IMR-90 (cell line): ENCODE data around the gene EBP. TPM values are rescaled to one million over a fixed set of nuclear protein-coding genes. Genes with fewer than 3 reads are reported as not detected.

Experiments used
- ATAC-seq: fragments of 200-7000 bp; cut with Tn5 transposase; 2 replicates; pipeline ENCODE4 v1.9.1; 2020; ENCODE audit warnings: low read depth, mild to moderate bottlenecking, moderate library complexity
- BruUV-seq: library from RNA; stranded (reverse); fragments of 400-500 nt; replicated peaks from 2 replicates; lab custom pipeline; 2021; lab: Mats Ljungman, UMichigan
- CTCF ChIA-PET: fragments of 300-600 bp; formaldehyde crosslinking; extraction: SDS; loops from one replicate; lab custom pipeline; 2021; ENCODE audit warnings: antibody characterized with exemption; lab: Yijun Ruan, JAX
- POLR2A ChIA-PET: fragments of 300-600 bp; sonication (Branson Sonifier 250); formaldehyde crosslinking; loops from one replicate; lab custom pipeline; 2022; ENCODE audit warnings: antibody characterized with exemption; ENCODE audit not compliant: unreplicated experiment; lab: Charles Lee
- DNase-seq: peaks from one replicate; pipeline ENCODE4 v3.0.0; 2013
- H2AFZ ChIP-seq: replicated peaks from 2 replicates; pipeline ENCODE3; 2013; ENCODE audit warnings: low read length, mild to moderate bottlenecking; ENCODE audit not compliant: poor library complexity
- H2AK5ac ChIP-seq: 2 replicates; pipeline ENCODE4 v1.6.1; 2013; ENCODE audit warnings: low read depth, low read length, inconsistent platforms
- H2AK9ac ChIP-seq: replicated peaks from 2 replicates; pipeline ENCODE3; 2013; ENCODE audit warnings: mild to moderate bottlenecking, low read depth, low read length, moderate library complexity; ENCODE audit not compliant: poor library complexity
- H2BK120ac ChIP-seq: 2 replicates; pipeline ENCODE4 v1.6.1; 2013; ENCODE audit warnings: low read depth, low read length, inconsistent platforms
- H2BK15ac ChIP-seq: 3 replicates; pipeline ENCODE4 v1.6.1; 2013; ENCODE audit warnings: low read depth, low read length, inconsistent platforms
- H2BK20ac ChIP-seq: 2 replicates; pipeline ENCODE4 v1.6.1; 2013; ENCODE audit warnings: low read depth, mild to moderate bottlenecking, inconsistent platforms, low read length, moderate library complexity
- H2BK5ac ChIP-seq: 2 replicates; pipeline ENCODE4 v1.6.1; 2013; ENCODE audit warnings: mild to moderate bottlenecking, low read depth, low read length, inconsistent platforms; ENCODE audit not compliant: poor library complexity, severe bottlenecking
- H3K14ac ChIP-seq: replicated peaks from 2 replicates; pipeline ENCODE4 v1.6.1; 2013; ENCODE audit warnings: low read depth, low read length, inconsistent platforms
- H3K18ac ChIP-seq: 2 replicates; pipeline ENCODE4 v1.6.1; 2013; ENCODE audit warnings: low read depth, low read length, control low read depth
- H3K23ac ChIP-seq: 2 replicates; pipeline ENCODE4 v1.6.1; 2013; ENCODE audit warnings: low read depth, low read length, inconsistent platforms
- H3K27ac ChIP-seq: 2 replicates; pipeline ENCODE4 v1.5.1; 2013; ENCODE audit warnings: mild to moderate bottlenecking, control low read depth, low read length; ENCODE audit not compliant: insufficient read depth
- H3K27me3 ChIP-seq: 2 replicates; pipeline ENCODE4 v1.6.1; 2013; ENCODE audit warnings: low read length; ENCODE audit not compliant: control insufficient read depth, insufficient read depth
- H3K36me3 ChIP-seq: 2 replicates; pipeline ENCODE4 v1.6.1; 2013; ENCODE audit warnings: low read length, mixed read lengths; ENCODE audit not compliant: control insufficient read depth, insufficient read depth
- H3K4ac ChIP-seq: 2 replicates; pipeline ENCODE4 v1.6.1; 2013; ENCODE audit warnings: low read depth, low read length, inconsistent platforms
- H3K4me1 ChIP-seq: 2 replicates; pipeline ENCODE4 v1.6.1; 2013; ENCODE audit warnings: low read length, mixed read lengths; ENCODE audit not compliant: control insufficient read depth, insufficient read depth
- H3K4me2 ChIP-seq: 2 replicates; pipeline ENCODE4 v1.6.1; 2013; ENCODE audit warnings: low read depth, mild to moderate bottlenecking, control low read depth, low read length, moderate library complexity
- H3K4me3 ChIP-seq: 2 replicates; pipeline ENCODE4 v1.5.1; 2013; ENCODE audit warnings: low read depth, mild to moderate bottlenecking, control low read depth, low read length, moderate library complexity; ENCODE audit not compliant: insufficient read depth
- H3K56ac ChIP-seq: 2 replicates; pipeline ENCODE4 v1.6.1; 2013; ENCODE audit warnings: low read length, inconsistent platforms; ENCODE audit not compliant: insufficient read depth; ENCODE audit errors: extremely low read depth
- H3K79me1 ChIP-seq, 2 experiments: 2 replicates each; pipeline ENCODE4 v1.6.1; 2013; ENCODE audit warnings: low read length in 2 of 2, inconsistent platforms in 1 of 2, low read depth in 1 of 2
- H3K9ac ChIP-seq: 2 replicates; pipeline ENCODE4 v1.6.1; 2013; ENCODE audit warnings: low read depth, low read length, control low read depth
- H3K9me1 ChIP-seq: 2 replicates; pipeline ENCODE4 v1.6.1; 2013; ENCODE audit warnings: low read length, inconsistent platforms; ENCODE audit not compliant: insufficient read depth
- H3K9me3 ChIP-seq: 2 replicates; pipeline ENCODE4 v1.6.1; 2013; ENCODE audit warnings: low read length; ENCODE audit not compliant: control insufficient read depth, insufficient read depth
- H4K20me1 ChIP-seq: 2 replicates; pipeline ENCODE4 v1.6.1; 2013; ENCODE audit warnings: low read length, inconsistent platforms; ENCODE audit not compliant: insufficient read depth
- H4K5ac ChIP-seq: 2 replicates; pipeline ENCODE4 v1.6.1; 2013; ENCODE audit warnings: mild to moderate bottlenecking, low read depth, low read length, control low read depth
- H4K8ac ChIP-seq, 2 experiments: 2 replicates each; pipeline ENCODE4 v1.6.1; 2013; ENCODE audit warnings: low read depth in 2 of 2, low read length in 2 of 2, control low read depth in 1 of 2, inconsistent platforms in 1 of 2
- H4K91ac ChIP-seq: 2 replicates; pipeline ENCODE4 v1.6.1; 2013; ENCODE audit warnings: low read depth, low read length, inconsistent platforms; ENCODE audit not compliant: insufficient read depth
- BHLHE40 ChIP-seq: fragments of 150-350 bp; IDR thresholded peaks from 2 replicates; pipeline ENCODE4 v1.6.1; 2016; ENCODE audit warnings: mild to moderate bottlenecking, low read depth, low read length
- CEBPB ChIP-seq: IDR thresholded peaks from 2 replicates; pipeline ENCODE4 v1.6.1; 2012; ENCODE audit warnings: low read depth, low read length, improper control_type of control experiment
- FOS ChIP-seq: fragments of 150-350 bp; IDR thresholded peaks from 2 replicates; pipeline ENCODE4 v1.6.1; 2016; ENCODE audit warnings: low read depth, low read length
- MAFK ChIP-seq: IDR thresholded peaks from 2 replicates; pipeline ENCODE4 v1.6.1; 2012; ENCODE audit warnings: low read depth, low read length, improper control_type of control experiment
- MAZ ChIP-seq: IDR thresholded peaks from 2 replicates; pipeline ENCODE4 v1.6.1; 2012; ENCODE audit warnings: low read depth, mild to moderate bottlenecking, low read length, improper control_type of control experiment, moderate library complexity, borderline replicate concordance
- MXI1 ChIP-seq: IDR thresholded peaks from 2 replicates; pipeline ENCODE4 v1.6.1; 2012; ENCODE audit warnings: low read depth, mild to moderate bottlenecking, low read length, moderate library complexity, borderline replicate concordance
- NFE2L2 ChIP-seq: fragments of 150-350 bp; IDR thresholded peaks from 2 replicates; pipeline ENCODE4 v1.6.1; 2016; ENCODE audit warnings: low read depth, mild to moderate bottlenecking, low read length
- POLR2A ChIP-seq: IDR thresholded peaks from 2 replicates; pipeline ENCODE4 v1.6.1; 2012; ENCODE audit warnings: mild to moderate bottlenecking, low read depth, low read length
- RAD21 ChIP-seq: IDR thresholded peaks from 2 replicates; pipeline ENCODE4 v1.6.1; 2012; ENCODE audit warnings: low read length, improper control_type of control experiment
- RCOR1 ChIP-seq: IDR thresholded peaks from 2 replicates; pipeline ENCODE4 v1.6.1; 2012; ENCODE audit warnings: mild to moderate bottlenecking, low read length, improper control_type of control experiment; ENCODE audit not compliant: insufficient replicate concordance
- RFX5 ChIP-seq: IDR thresholded peaks from 2 replicates; pipeline ENCODE4 v1.8.0; 2012; ENCODE audit warnings: low read depth, mild to moderate bottlenecking, low read length, moderate library complexity
- SMC3 ChIP-seq: fragments of 150-350 bp; IDR thresholded peaks from 2 replicates; pipeline ENCODE4 v1.6.1; 2016; ENCODE audit warnings: low read depth, mild to moderate bottlenecking, antibody characterized with exemption, low read length, moderate library complexity
- WGBS, 2 experiments: methylation state at CpG; one replicate each; pipeline versions ENCODE4 v1.1.5 to v1.1.7; 2013; ENCODE audit warnings: missing lambda C conversion rate in 2 of 2; ENCODE audit not compliant: insufficient read length in 1 of 2; ENCODE audit errors: extremely low coverage in 2 of 2; 5-methylcytosine and 5-hydroxymethylcytosine counted together
- dilution Hi-C: fragments of 300-500 bp; cut with HindIII; formaldehyde crosslinking; loops from one replicate; pipeline ENCODE4 v1.14.3; 2018; ENCODE audit warnings: low sequenced_read_pairs; ENCODE audit not compliant: unreplicated experiment
- in situ Hi-C: fragments of 300-500 bp; cut with MboI; formaldehyde crosslinking; loops from 3 replicates; pipeline ENCODE4 v1.14.3; 2019; ENCODE audit warnings: low sequenced_read_pairs, inconsistent platforms, mixed read lengths
- intact Hi-C: fragments of 100-400 bp; cut with micrococcal nuclease; formaldehyde crosslinking; loops from 2 replicates; pipeline ENCODE4 v1.10.0; 2022
- polyA plus RNA-seq, 3 experiments: library from polyadenylated mRNA; depleted of rRNA; stranded (reverse); fragments of >200 nt; gene quantifications; 2 replicates each; pipeline ENCODE4 v1.2.3, GENCODE V29; 2012; ENCODE audit warnings: low replicate concordance in 1 of 3
- total RNA-seq: library from RNA; depleted of rRNA; stranded (reverse); fragments of >200 nt; gene quantifications from 2 replicates; pipeline ENCODE4 v1.2.3, GENCODE V29; 2012
- TF ChIP-seq, protein P1 (sequence below): conservative IDR thresholded peaks from 2 replicates; pipeline ENCODE4 v1.5.1; 2012; ENCODE audit warnings: mild to moderate bottlenecking, low read depth, low read length, improper control_type of control experiment
- TF ChIP-seq, protein P2 (sequence below): fragments of 150-350 bp; IDR thresholded peaks from 2 replicates; pipeline ENCODE4 v1.6.1; 2017; ENCODE audit warnings: mild to moderate bottlenecking, antibody characterized with exemption, low read length, low read depth

Gene EBP
- total and polyA plus RNA-seq, 2 of the 4 experiments (the other 2 are of a cell fraction): 39.4 to 78.9 TPM

DNA sequence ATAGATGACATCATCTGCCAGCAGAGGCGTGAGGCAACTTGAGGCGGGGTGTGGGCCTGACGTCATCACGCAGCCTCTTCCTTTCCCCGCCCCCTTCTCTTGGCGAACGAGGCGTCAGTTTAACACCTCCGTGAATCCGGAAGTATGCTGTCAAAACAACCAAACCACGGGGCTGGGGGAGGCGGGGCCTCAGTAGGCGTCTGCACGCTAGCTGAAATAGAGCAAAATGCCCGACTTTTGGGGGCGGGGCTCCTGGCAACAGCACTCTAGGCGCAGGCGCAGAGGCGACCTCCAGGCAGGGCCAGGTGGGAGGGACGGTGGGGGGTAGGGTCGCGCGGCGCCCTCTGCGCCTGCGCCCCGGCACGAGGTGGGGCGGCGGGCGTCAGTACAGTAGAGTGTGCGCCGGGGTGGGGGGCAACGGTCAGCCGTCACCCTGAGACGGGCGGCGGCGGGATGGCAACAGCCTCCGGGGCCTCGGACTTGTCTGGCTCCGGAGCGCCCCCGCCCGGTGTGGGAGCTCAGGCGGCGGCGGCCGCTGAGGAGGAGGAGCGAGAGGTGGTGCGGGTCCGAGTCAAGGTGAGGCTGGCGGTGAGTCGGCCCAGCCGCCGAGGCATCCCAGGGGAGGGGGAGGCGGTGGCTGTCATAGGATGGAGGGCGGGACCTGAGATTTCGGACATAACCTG is 17.9 kb downstream of the EBP start, which contains the start of gene TBC1D25:
Gene TBC1D25, plus strand, starts transcription at position 370 of the 683 bp plus-strand sequence. Its CDS starts 84 bp downstream, at position 454.
- Histone ChIP-seq H3K9me3 (no peaks in the 10 kb centered on the region), H4K91ac (peak within 1 kb of the TSS; percentile 83), H2BK120ac (peak within 1 kb of the TSS; percentile 70; the same call in 1 of the 2 replicates), H2BK20ac (no peak within 1 kb of the TSS), H3K4me2 (peak within 1 kb of the TSS; percentile 63), H2BK5ac (peak within 1 kb of the TSS; percentile 22), H3K4me3 (peak within 1 kb of the TSS; percentile 89), H4K5ac (peak within 1 kb of the TSS; percentile 53), H3K18ac (no peak within 1 kb of the TSS; the same call in 1 of the 2 replicates), H3K27ac (peak within 1 kb of the TSS; percentile 70), H2BK15ac (peak within 1 kb of the TSS; percentile 59; the same call in 2 of the 3 replicates), H3K9me1 (peaks cover 5% of the 10 kb centered on the region; the same call in 1 of the 2 replicates), H3K36me3 (peaks cover 2% of the 10 kb centered on the region), H3K23ac (no peak within 1 kb of the TSS; the same call in 1 of the 2 replicates), H2AK9ac (peak within 1 kb of the TSS; percentile 97), H2AFZ (peak within 1 kb of the TSS; percentile 96), H3K4me1 (no peaks in the 10 kb centered on the region), H3K27me3 (no peaks in the 10 kb centered on the region), H3K14ac (peak within 1 kb of the TSS; percentile 78), H2AK5ac (peak within 1 kb of the TSS; percentile 86), H3K4ac (peak within 1 kb of the TSS; percentile 79), H3K9ac (peak within 1 kb of the TSS; percentile 78), H3K56ac (peak within 1 kb of the TSS; percentile 6; the same call in 1 of the 2 replicates), H3K79me1 (peaks cover 7 to 14% of the 10 kb centered on the region in 2 experiments), H4K8ac (peak within 1 kb of the TSS; percentile 43 to 96; a peak in 3 of 4 replicates), H4K20me1 (peaks cover 9% of the 10 kb centered on the region; the same call in 1 of the 2 replicates)
- dilution Hi-C loops (no loop called here), in situ Hi-C loops (no loop called here), intact Hi-C loops (no loop called here)
- TF ChIP-seq, protein P1, sequence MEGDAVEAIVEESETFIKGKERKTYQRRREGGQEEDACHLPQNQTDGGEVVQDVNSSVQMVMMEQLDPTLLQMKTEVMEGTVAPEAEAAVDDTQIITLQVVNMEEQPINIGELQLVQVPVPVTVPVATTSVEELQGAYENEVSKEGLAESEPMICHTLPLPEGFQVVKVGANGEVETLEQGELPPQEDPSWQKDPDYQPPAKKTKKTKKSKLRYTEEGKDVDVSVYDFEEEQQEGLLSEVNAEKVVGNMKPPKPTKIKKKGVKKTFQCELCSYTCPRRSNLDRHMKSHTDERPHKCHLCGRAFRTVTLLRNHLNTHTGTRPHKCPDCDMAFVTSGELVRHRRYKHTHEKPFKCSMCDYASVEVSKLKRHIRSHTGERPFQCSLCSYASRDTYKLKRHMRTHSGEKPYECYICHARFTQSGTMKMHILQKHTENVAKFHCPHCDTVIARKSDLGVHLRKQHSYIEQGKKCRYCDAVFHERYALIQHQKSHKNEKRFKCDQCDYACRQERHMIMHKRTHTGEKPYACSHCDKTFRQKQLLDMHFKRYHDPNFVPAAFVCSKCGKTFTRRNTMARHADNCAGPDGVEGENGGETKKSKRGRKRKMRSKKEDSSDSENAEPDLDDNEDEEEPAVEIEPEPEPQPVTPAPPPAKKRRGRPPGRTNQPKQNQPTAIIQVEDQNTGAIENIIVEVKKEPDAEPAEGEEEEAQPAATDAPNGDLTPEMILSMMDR: peak; percentile 39
- TF ChIP-seq CEBPB (peak; percentile 88), MAZ (peak; percentile 61; the same call in 1 of the 2 replicates), POLR2A (0 out of 2 replicates have a peak, but pooled peaks have one; percentile 38), RAD21 (peak; percentile 5; the same call in 1 of the 2 replicates), MXI1 (no peak; the same call in 1 of the 2 replicates), NFE2L2 (no peak), BHLHE40 (peak; percentile 90), RCOR1 (no peak), MAFK (no peak), RFX5 (no peak), FOS (peak; percentile 48; the same call in 1 of the 2 replicates), SMC3 (no peak)
- TF ChIP-seq, protein P2, sequence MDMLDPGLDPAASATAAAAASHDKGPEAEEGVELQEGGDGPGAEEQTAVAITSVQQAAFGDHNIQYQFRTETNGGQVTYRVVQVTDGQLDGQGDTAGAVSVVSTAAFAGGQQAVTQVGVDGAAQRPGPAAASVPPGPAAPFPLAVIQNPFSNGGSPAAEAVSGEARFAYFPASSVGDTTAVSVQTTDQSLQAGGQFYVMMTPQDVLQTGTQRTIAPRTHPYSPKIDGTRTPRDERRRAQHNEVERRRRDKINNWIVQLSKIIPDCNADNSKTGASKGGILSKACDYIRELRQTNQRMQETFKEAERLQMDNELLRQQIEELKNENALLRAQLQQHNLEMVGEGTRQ: no peak
- WGBS, 2 experiments: 34% methylated on average over 31 of the region's 59 CpGs; no CpG with 5 or more reads in 1 of the 2 experiments
- DNase-seq: peak; percentile 95
- ChIA-PET POLR2A (interaction anchor here (0.7 kb wide), 2 partner anchors 18 to 41 kb away, joined by 3 to 13 read pairs; no protein-coding TSS in a partner anchor), CTCF (interaction anchor here (0.6 to 0.7 kb wide), 2 partner anchors 12 to 450 kb away, joined by 3 to 8 read pairs; no protein-coding TSS in a partner anchor)
- peak; percentile 91 for ATAC-seq
- BruUV-seq: no TSS peak
